Ishikawa (cell line): Measurements from ENCODE around the gene INKA2.

Source experiments
- EGR1 ChIP-seq: IDR thresholded peaks from 2 replicates; pipeline ENCODE4 v1.6.1; 2012
- TAF1 ChIP-seq: IDR thresholded peaks from 2 replicates; pipeline ENCODE4 v1.6.1; 2012; ENCODE audit warnings: low read depth, mild to moderate bottlenecking
- TF ChIP-seq, protein P1 (sequence below): IDR thresholded peaks from 2 replicates; pipeline ENCODE4 v1.6.1; 2012

DNA sequence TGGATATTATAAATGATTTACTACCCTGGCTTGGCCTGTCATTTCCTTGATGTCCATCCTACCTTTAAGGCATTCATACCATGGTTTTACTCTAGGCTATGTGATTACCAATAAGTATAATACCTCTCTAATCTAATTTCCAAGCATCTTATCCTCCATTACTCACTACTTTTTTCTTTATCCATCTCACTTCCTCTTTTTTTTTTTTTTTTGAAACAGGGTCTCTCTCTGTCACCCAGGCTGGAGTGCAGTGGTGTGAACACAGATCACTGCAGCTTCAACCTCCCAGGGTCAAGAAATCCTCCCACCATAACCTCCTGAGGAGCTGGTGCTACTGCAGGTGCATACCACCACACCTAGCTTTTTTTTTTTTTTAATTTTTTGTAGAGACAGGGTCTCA is 39.9 kb downstream of the INKA2 start:
- TF ChIP-seq EGR1 (no peak), TAF1 (no peak)
- TF ChIP-seq, protein P1, sequence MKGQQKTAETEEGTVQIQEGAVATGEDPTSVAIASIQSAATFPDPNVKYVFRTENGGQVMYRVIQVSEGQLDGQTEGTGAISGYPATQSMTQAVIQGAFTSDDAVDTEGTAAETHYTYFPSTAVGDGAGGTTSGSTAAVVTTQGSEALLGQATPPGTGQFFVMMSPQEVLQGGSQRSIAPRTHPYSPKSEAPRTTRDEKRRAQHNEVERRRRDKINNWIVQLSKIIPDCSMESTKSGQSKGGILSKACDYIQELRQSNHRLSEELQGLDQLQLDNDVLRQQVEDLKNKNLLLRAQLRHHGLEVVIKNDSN: no peak
